ENCODE data around the gene GTF3C1. TPM values are rescaled to one million over a fixed set of nuclear protein-coding genes. Genes with fewer than 3 reads are reported as not detected.

GTF3C1 gene
- total RNA-seq, 1 experiment from 2014 or later = 97.5 TPM

DNA sequence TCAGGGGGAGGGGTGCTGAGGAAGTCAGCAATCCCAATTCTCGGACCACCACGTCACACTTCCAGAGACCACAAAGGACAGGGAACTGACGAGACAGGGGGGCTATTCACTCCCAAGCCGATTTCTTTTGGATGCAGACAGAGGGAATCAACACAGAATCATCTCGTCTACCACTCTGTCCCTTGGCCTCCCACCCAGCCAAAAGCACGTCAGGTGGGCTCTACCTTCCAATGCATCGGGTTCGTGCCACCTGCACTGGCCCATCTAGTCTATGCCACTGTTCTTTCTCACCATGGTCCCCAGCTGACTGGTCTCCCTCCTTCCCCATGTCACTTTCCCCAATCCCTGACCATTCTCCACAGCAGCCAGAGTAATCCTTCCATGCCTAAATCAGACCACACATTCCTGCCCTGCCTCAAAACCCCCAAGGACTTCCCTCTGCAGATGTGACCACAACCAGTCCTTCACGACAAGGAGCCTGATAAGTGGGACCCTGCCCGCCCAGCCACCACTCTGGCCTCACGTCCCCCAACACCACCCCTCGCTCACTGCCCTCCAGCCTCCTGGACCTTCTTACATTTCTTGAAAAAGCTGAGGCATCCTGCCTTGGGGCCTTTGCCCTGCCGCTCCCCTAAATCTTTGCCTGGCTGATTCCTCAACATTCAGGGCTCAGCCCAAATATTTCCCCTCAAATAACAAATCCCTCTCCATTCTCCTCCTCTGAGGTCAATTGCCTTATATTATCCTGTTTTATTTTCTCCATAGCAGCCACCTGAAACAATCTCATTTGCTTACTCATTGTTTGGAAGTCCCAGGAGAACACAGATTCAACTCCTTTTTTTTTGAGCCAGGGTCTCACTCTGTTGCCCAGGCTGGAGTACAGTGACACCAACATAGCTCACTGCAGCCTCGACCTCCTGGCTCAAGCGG, 77.4 kb downstream of the GTF3C1 start:
- no peaks in the 10 kb centered on the region for H3K9me3 ChIP-seq (ENCODE audit: low read length)
- peaks cover 16% of the 10 kb centered on the region for H3K36me3 ChIP-seq (ENCODE audit: low read depth, low read length)
- H2AFZ ChIP-seq (ENCODE audit: low read length) = no peak overlapping the region
- ChIA-PET POLR2A (ENCODE audit: unreplicated experiment) (no interaction called here), CTCF (no interaction called here)
- TF ChIP-seq, protein P1, sequence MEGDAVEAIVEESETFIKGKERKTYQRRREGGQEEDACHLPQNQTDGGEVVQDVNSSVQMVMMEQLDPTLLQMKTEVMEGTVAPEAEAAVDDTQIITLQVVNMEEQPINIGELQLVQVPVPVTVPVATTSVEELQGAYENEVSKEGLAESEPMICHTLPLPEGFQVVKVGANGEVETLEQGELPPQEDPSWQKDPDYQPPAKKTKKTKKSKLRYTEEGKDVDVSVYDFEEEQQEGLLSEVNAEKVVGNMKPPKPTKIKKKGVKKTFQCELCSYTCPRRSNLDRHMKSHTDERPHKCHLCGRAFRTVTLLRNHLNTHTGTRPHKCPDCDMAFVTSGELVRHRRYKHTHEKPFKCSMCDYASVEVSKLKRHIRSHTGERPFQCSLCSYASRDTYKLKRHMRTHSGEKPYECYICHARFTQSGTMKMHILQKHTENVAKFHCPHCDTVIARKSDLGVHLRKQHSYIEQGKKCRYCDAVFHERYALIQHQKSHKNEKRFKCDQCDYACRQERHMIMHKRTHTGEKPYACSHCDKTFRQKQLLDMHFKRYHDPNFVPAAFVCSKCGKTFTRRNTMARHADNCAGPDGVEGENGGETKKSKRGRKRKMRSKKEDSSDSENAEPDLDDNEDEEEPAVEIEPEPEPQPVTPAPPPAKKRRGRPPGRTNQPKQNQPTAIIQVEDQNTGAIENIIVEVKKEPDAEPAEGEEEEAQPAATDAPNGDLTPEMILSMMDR (conservative IDR thresholded peaks at IDR 0.05; ENCODE audit: low read depth, low read length) = no peak
- TF ChIP-seq EZH2phosphoT487 (IDR thresholded peaks at IDR 0.05; ENCODE audit: borderline replicate concordance, low read length) (no peak), EZH2 (IDR thresholded peaks at IDR 0.05; ENCODE audit: low read length, unreplicated experiment) (no peak)
- BruUV-seq (replicated peaks) = no TSS peak
- intact Hi-C loops (cut with micrococcal nuclease) = no loop called here
- no peaks in the 10 kb centered on the region for H3F3A ChIP-seq (ENCODE audit: low read length, unreplicated experiment)
- ATAC-seq = no peak
- H3K4me1 ChIP-seq (ENCODE audit: insufficient read depth, low read length) = peaks cover 3% of the 10 kb centered on the region; the same call in 1 of the 2 replicates
- no peaks in the 10 kb centered on the region for H4K20me1 ChIP-seq (ENCODE audit: low read length)
- no peak overlapping the region for H3K9ac ChIP-seq (ENCODE audit: low read length)
- H3K27me3 ChIP-seq (ENCODE audit: low read length) = no peaks in the 10 kb centered on the region
- no peak for DNase-seq
- no peak overlapping the region for H3K27ac ChIP-seq (ENCODE audit: low read length)
- no peaks in the 10 kb centered on the region for H3K79me2 ChIP-seq (ENCODE audit: low read length)
- no peaks in the 10 kb centered on the region for H3K9me2 ChIP-seq (replicated peaks; ENCODE audit: low read length)
- no peak overlapping the region for H3K4me2 ChIP-seq (ENCODE audit: low read length)
- H3K4me3 ChIP-seq (ENCODE audit: low read length) = no peak overlapping the region

- Histone ChIP-seq H4K20me1 (ENCODE audit: low read length) (no peaks in the 10 kb centered on the region), H3K4me2 (ENCODE audit: low read length) (no peak overlapping the region), H3K27ac (ENCODE audit: low read length) (no peak overlapping the region), H3K79me2 (ENCODE audit: low read length) (no peaks in the 10 kb centered on the region), H3K4me3 (ENCODE audit: low read length) (no peak overlapping the region), H2AFZ (ENCODE audit: low read length) (no peak overlapping the region), H3F3A (ENCODE audit: low read length, unreplicated experiment) (no peaks in the 10 kb centered on the region), H3K36me3 (ENCODE audit: low read depth, low read length) (peaks cover 22% of the 10 kb centered on the region), H3K9ac (ENCODE audit: low read length) (no peak overlapping the region), H3K27me3 (ENCODE audit: low read length) (no peaks in the 10 kb centered on the region), H3K9me2 (replicated peaks; ENCODE audit: low read length) (no peaks in the 10 kb centered on the region), H3K4me1 (ENCODE audit: insufficient read depth, low read length) (peaks cover 3% of the 10 kb centered on the region; the same call in 1 of the 2 replicates), H3K9me3 (ENCODE audit: low read length) (no peaks in the 10 kb centered on the region)
- ATAC-seq (no peak), DNase-seq (no peak)
- no TSS peak for BruUV-seq (replicated peaks)
- ChIA-PET POLR2A (ENCODE audit: unreplicated experiment) (no interaction called here), CTCF (no interaction called here)
- intact Hi-C loops (cut with micrococcal nuclease) = no loop called here
- TF ChIP-seq EZH2 (IDR thresholded peaks at IDR 0.05; ENCODE audit: low read length, unreplicated experiment) (no peak), EZH2phosphoT487 (IDR thresholded peaks at IDR 0.05; ENCODE audit: borderline replicate concordance, low read length) (no peak)
- TF ChIP-seq, protein P1 (conservative IDR thresholded peaks at IDR 0.05; ENCODE audit: low read depth, low read length) = no peak
Observed at GRCh38 chr16:27471661-27472060, 78.1 kb downstream of the GTF3C1 start.
